GM19452 (cell line): ENCODE measurements around the gene CPLX1.
A peak's percentile ranks its signal among the peaks of the same experiment; 100 is the strongest.

ENCODE experiments used
- ATAC-seq: cut with Tn5 transposase; IDR thresholded peaks from one replicate; pipeline ENCODE4 v1.9.1; 2021; ENCODE audit not compliant: unreplicated experiment

Gene CPLX1

GRCh38 chr4:793941-794621, 31.8 kb downstream of the CPLX1 start:
- no peak for ATAC-seq

- ATAC-seq = no peak
These were observed 32.7 kb downstream of the CPLX1 start for GRCh38 chr4:793093-793861.

GRCh38 chr4:792626-793092, 33.3 kb downstream of the CPLX1 start:
- no peak for ATAC-seq

- no peak for ATAC-seq
These were observed 33.9 kb downstream of the CPLX1 start for GRCh38 chr4:791898-792625.

GRCh38 chr4:791252-791897, 34.6 kb downstream of the CPLX1 start:
- no peak for ATAC-seq

GRCh38 chr4:790466-790820, 35.5 kb downstream of the CPLX1 start:
- no peak for ATAC-seq

GRCh38 chr4:789571-790465, 36.1 kb downstream of the CPLX1 start:
- ATAC-seq = no peak

- ATAC-seq = no peak
These were observed 37.2 kb downstream of the CPLX1 start for GRCh38 chr4:788636-789297.

GRCh38 chr4:788006-788635, 37.8 kb downstream of the CPLX1 start:
- no peak for ATAC-seq

GRCh38 chr4:787561-787981, 38.4 kb downstream of the CPLX1 start:
- no peak for ATAC-seq

GRCh38 chr4:786861-787300, 39.0 kb downstream of the CPLX1 start:
- no peak for ATAC-seq

GRCh38 chr4:786074-786741, 39.7 kb downstream of the CPLX1 start:
- no peak for ATAC-seq

GRCh38 chr4:785332-786073, 40.4 kb downstream of the CPLX1 start:
- no peak for ATAC-seq

GRCh38 chr4:784401-785331, 41.3 kb downstream of the CPLX1 start:
- ATAC-seq = no peak

GRCh38 chr4:781493-782216, 44.3 kb downstream of the CPLX1 start:
- ATAC-seq = peak; percentile 95
